Transverse colon (tissue), 4 donors: ENCODE data around the gene PDE8A.

Source experiments
- CTCF ChIP-seq, 5 experiments: fragments of 200-600 bp in 3 of 5; fragments of 450-650 bp in 2 of 5; sonication (generic) in 3 of 5; IDR thresholded peaks; 1 replicate in 2 of 5; 2 replicates in 3 of 5; pipeline ENCODE4 v1.5.1; 2016 to 2017; ENCODE audit warnings: antibody characterized with exemption in 5 of 5, inconsistent platforms in 3 of 5, mild to moderate bottlenecking in 2 of 5, moderate library complexity in 1 of 5
- EP300 ChIP-seq: sonication (generic); formaldehyde crosslinking; IDR thresholded peaks from one replicate; pipeline ENCODE4 v1.6.1; 2017; ENCODE audit warnings: antibody characterized with exemption, low read depth
- POLR2A ChIP-seq: fragments of 450-650 bp; IDR thresholded peaks from one replicate; pipeline ENCODE4 v1.6.1; 2016; ENCODE audit warnings: antibody characterized with exemption, mild to moderate bottlenecking, moderate library complexity
- POLR2AphosphoS5 ChIP-seq, 3 donors: sonication (generic); formaldehyde crosslinking; IDR thresholded peaks; one replicate each; pipeline ENCODE4 v1.6.1; 2016; ENCODE audit warnings: antibody characterized with exemption in 3 of 3

- TF ChIP-seq CTCF (IDR thresholded peaks at IDR 0.05): no peak
- TF ChIP-seq POLR2AphosphoS5 (IDR thresholded peaks at IDR 0.05): no peak
- TF ChIP-seq EP300: no peak
- no peak for TF ChIP-seq POLR2A
These were observed 108.4 kb downstream of the PDE8A start for GRCh38 chr15:85089929-85090597.
